Trophoblast cell (in vitro differentiated cells and primary cell): ENCODE measurements around the gene QTRT2.

ENCODE experiments used
- DNase-seq, 2 donors: peaks; one replicate each; pipeline ENCODE4 v3.0.0-alpha.2; 2016
- H2AFZ ChIP-seq: 2 replicates; pipeline ENCODE4 v1.6.1; 2013; ENCODE audit warnings: low read length, moderate library complexity, mild to moderate bottlenecking; ENCODE audit not compliant: insufficient read depth, poor library complexity
- H2AK5ac ChIP-seq: 2 replicates; pipeline ENCODE4 v1.6.1; 2013; ENCODE audit warnings: mild to moderate bottlenecking, low read length
- H2BK120ac ChIP-seq: 2 replicates; pipeline ENCODE4 v1.6.1; 2013; ENCODE audit warnings: low read length, mild to moderate bottlenecking, moderate library complexity; ENCODE audit not compliant: insufficient read depth, poor library complexity
- H2BK12ac ChIP-seq: 2 replicates; pipeline ENCODE4 v1.6.1; 2013; ENCODE audit warnings: mild to moderate bottlenecking, low read length, moderate library complexity
- H2BK5ac ChIP-seq: 2 replicates; pipeline ENCODE4 v1.6.1; 2013; ENCODE audit warnings: low read length, low read depth, moderate library complexity, mild to moderate bottlenecking; ENCODE audit not compliant: poor library complexity
- H3K14ac ChIP-seq: 2 replicates; pipeline ENCODE4 v1.6.1; 2013; ENCODE audit warnings: mild to moderate bottlenecking, low read length
- H3K18ac ChIP-seq: 2 replicates; pipeline ENCODE4 v1.6.1; 2013; ENCODE audit warnings: mild to moderate bottlenecking, low read length
- H3K23ac ChIP-seq: 2 replicates; pipeline ENCODE4 v1.6.1; 2013; ENCODE audit warnings: low read length
- H3K27ac ChIP-seq: 2 replicates; pipeline ENCODE4 v1.5.1; 2013; ENCODE audit warnings: low read depth, mild to moderate bottlenecking, inconsistent platforms, low read length, moderate library complexity
- H3K27me3 ChIP-seq: 2 replicates; pipeline ENCODE4 v1.6.1; 2013; ENCODE audit warnings: inconsistent platforms, mild to moderate bottlenecking, low read length, moderate library complexity; ENCODE audit not compliant: insufficient read depth
- H3K36me3 ChIP-seq, 2 experiments: 1 replicate in 1 of 2; 2 replicates in 1 of 2; pipeline ENCODE4 v1.6.1; 2013; ENCODE audit warnings: low read length in 2 of 2, mild to moderate bottlenecking in 2 of 2, moderate library complexity in 1 of 2; ENCODE audit not compliant: insufficient read depth in 2 of 2, control insufficient read depth in 1 of 2
- H3K4ac ChIP-seq: 2 replicates; pipeline ENCODE4 v1.6.1; 2013; ENCODE audit warnings: low read depth, mild to moderate bottlenecking, low read length, moderate library complexity
- H3K4me1 ChIP-seq, 2 experiments: 1 replicate in 1 of 2; 2 replicates in 1 of 2; pipeline ENCODE4 v1.6.1; 2013; ENCODE audit warnings: low read length in 2 of 2, mild to moderate bottlenecking in 2 of 2, moderate library complexity in 1 of 2; ENCODE audit not compliant: insufficient read depth in 2 of 2, control insufficient read depth in 1 of 2
- H3K4me2 ChIP-seq: 2 replicates; pipeline ENCODE4 v1.6.1; 2013; ENCODE audit warnings: inconsistent platforms, mild to moderate bottlenecking, low read length, moderate library complexity
- H3K4me3 ChIP-seq: 2 replicates; pipeline ENCODE4 v1.5.1; 2013; ENCODE audit warnings: mild to moderate bottlenecking, low read depth, low read length, inconsistent platforms
- H3K79me1 ChIP-seq: one replicate; pipeline ENCODE4 v1.6.1; 2013; ENCODE audit warnings: low read length
- H3K79me2 ChIP-seq: 2 replicates; pipeline ENCODE4 v1.6.1; 2013; ENCODE audit warnings: low read length, mild to moderate bottlenecking; ENCODE audit not compliant: control insufficient read depth, insufficient read depth, poor library complexity
- H3K9ac ChIP-seq: 2 replicates; pipeline ENCODE4 v1.6.1; 2013; ENCODE audit warnings: mild to moderate bottlenecking, low read length
- H3K9me3 ChIP-seq: 2 replicates; pipeline ENCODE4 v1.6.1; 2013; ENCODE audit warnings: low read depth, mild to moderate bottlenecking, control low read depth, inconsistent platforms, low read length; ENCODE audit not compliant: insufficient read depth
- H4K12ac ChIP-seq: 2 replicates; pipeline ENCODE4 v1.6.1; 2013; ENCODE audit warnings: low read depth, mild to moderate bottlenecking, low read length, moderate library complexity
- H4K8ac ChIP-seq: 2 replicates; pipeline ENCODE4 v1.6.1; 2013; ENCODE audit warnings: low read depth, mild to moderate bottlenecking, low read length, moderate library complexity
- H4K91ac ChIP-seq: one replicate; pipeline ENCODE4 v1.6.1; 2013; ENCODE audit warnings: low read depth, mild to moderate bottlenecking, low read length, moderate library complexity
- WGBS: extraction: QIAGEN DNeasy Blood & Tissue Kit; methylation state at CpG from one replicate; pipeline ENCODE4 v1.1.7; 2013; ENCODE audit warnings: missing lambda C conversion rate; ENCODE audit not compliant: insufficient read length, insufficient coverage; ENCODE audit errors: extremely low coverage; 5-methylcytosine and 5-hydroxymethylcytosine counted together

The QTRT2 gene

DNA sequence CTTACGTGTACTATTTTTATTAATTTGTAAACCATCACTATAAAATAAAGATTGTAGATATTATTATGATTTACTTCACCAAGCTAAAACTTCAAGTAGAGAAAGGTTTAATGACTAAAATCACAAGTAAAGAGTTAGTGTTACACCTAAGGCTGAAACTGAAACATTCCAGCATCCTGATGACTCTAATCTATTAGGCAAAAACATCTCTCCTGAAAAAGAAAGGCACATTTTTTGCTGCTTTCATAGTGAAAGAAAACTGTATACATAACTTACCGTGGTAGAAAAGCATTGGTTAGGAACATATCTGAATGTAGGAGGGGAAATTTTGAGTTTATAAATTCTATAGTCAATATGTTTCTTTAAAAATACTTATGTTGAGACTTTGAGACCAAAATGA, 35.6 kb upstream of the QTRT2 start:
- Histone ChIP-seq H2BK120ac (no peak overlapping the region), H3K4ac (no peak overlapping the region), H3K9me3 (no peaks in the 10 kb centered on the region), H3K14ac (no peak overlapping the region), H4K12ac (no peak overlapping the region), H3K4me1 (no peaks in the 10 kb centered on the region), H3K27ac (no peak overlapping the region), H3K4me3 (no peak overlapping the region), H2AFZ (no peak overlapping the region), H2BK12ac (no peak overlapping the region), H3K79me1 (no peaks in the 10 kb centered on the region), H4K91ac (no peak overlapping the region), H4K8ac (no peak overlapping the region), H3K18ac (no peak overlapping the region), H3K79me2 (no peaks in the 10 kb centered on the region), H3K4me2 (no peak overlapping the region), H3K23ac (no peak overlapping the region), H3K9ac (no peak overlapping the region), H3K36me3 (no peaks in the 10 kb centered on the region), H2AK5ac (no peak overlapping the region), H2BK5ac (no peak overlapping the region), H3K27me3 (no peaks in the 10 kb centered on the region)
- no peak for DNase-seq
- WGBS, result no CpG with 5 or more reads among the region's 2 CpGs

DNA sequence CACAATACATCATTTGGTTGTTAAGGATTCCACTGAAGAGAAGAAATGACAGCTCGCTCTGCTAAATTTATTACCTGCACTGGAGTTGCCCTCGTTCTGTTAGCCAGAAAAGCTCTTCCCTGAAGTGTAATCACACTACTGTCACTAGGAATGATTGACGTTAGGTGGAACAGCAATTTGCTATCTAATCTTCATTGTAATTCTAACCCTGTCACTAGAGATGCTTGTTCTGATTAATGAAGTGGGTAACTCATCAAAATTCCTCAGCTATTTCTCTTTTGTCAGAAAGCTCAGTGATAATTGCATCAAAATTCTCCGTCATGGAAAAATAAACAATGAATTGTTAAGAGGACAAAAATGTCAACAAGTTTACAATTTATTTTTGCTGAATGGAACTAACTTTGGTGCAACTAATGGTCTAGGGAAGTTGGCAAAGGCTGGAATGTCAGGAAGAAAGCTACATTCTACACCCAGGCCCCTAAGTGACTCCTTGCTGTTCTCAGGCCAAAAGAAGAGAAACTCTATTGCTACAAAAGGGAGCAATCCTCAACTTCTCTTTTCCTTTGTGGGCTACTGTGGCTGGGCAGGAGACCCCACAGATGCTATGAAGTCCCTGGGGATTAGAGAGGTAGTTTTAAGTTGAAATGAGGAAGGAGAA, 34.3 kb upstream of the QTRT2 start:
- no CpG with 5 or more reads among the region's 4 CpGs for WGBS
- Histone ChIP-seq H2AK5ac (no peak overlapping the region), H3K4me2 (no peak overlapping the region), H3K79me2 (no peaks in the 10 kb centered on the region), H3K23ac (no peak overlapping the region), H3K79me1 (no peaks in the 10 kb centered on the region), H3K4me3 (no peak overlapping the region), H3K27ac (no peak overlapping the region), H3K4me1 (no peaks in the 10 kb centered on the region), H3K27me3 (no peaks in the 10 kb centered on the region), H3K9me3 (no peaks in the 10 kb centered on the region), H4K12ac (no peak overlapping the region), H3K4ac (no peak overlapping the region), H3K9ac (no peak overlapping the region), H2BK120ac (no peak overlapping the region), H4K91ac (no peak overlapping the region), H2AFZ (no peak overlapping the region), H2BK12ac (no peak overlapping the region), H3K18ac (no peak overlapping the region), H4K8ac (no peak overlapping the region), H2BK5ac (no peak overlapping the region), H3K14ac (no peak overlapping the region), H3K36me3 (no peaks in the 10 kb centered on the region)
- no peak for DNase-seq

DNA sequence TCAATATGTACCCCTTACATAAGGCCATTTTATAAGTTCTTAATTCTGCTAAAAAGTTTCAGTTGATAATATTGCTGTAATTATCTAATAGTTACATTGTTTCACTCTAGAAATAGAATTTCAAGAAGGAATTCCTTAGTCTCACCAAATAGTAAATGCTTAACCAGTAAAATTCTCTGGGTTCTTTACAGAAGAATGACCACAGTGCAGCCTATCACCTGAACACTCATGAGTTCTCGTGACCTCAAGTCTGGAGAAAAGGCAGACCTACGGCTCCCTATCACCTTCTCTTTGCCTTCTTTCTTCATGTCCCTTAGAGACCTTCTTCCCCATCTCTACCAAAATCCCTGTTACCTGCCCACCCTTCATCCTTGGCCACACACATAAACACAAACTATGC, 31.1 kb upstream of the QTRT2 start:
- Histone ChIP-seq H4K8ac (no peak overlapping the region), H3K4me3 (no peak overlapping the region), H4K12ac (no peak overlapping the region), H2BK5ac (no peak overlapping the region), H3K79me1 (no peaks in the 10 kb centered on the region), H3K79me2 (no peaks in the 10 kb centered on the region), H3K4me2 (no peak overlapping the region), H3K14ac (no peak overlapping the region), H3K23ac (peak overlapping the region; percentile 52), H2AFZ (no peak overlapping the region), H3K4me1 (no peaks in the 10 kb centered on the region), H3K18ac (no peak overlapping the region), H3K27ac (no peak overlapping the region), H2BK120ac (no peak overlapping the region), H3K9ac (no peak overlapping the region), H4K91ac (no peak overlapping the region), H3K36me3 (no peaks in the 10 kb centered on the region), H2BK12ac (no peak overlapping the region), H3K27me3 (no peaks in the 10 kb centered on the region), H3K4ac (no peak overlapping the region), H3K9me3 (no peaks in the 10 kb centered on the region), H2AK5ac (no peak overlapping the region)
- WGBS, result no CpG with 5 or more reads among the region's 2 CpGs
- DNase-seq, result no peak

DNA sequence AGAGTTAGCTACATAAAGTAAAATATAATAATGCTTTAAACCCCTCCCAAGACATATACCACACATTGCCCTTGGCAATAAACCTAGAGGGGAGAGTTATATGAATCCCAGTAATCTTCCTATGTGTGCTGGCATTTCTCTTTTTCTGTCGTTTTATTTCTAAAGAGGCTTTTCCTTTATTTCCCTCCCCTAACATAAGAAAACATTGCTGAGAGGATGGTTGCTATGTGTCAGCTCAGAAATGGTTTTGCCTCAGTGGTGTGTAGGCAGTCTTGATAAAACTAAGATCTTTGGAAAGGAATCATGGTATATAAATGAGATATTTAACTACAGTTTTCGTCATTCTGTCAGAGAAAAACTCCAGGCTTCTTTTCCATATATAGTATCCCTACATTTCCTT, 30.2 kb upstream of the QTRT2 start:
- Histone ChIP-seq H3K27me3 (no peaks in the 10 kb centered on the region), H2BK12ac (no peak overlapping the region), H3K14ac (no peak overlapping the region), H3K4me3 (no peak overlapping the region), H2AFZ (no peak overlapping the region), H2AK5ac (no peak overlapping the region), H3K4me1 (no peaks in the 10 kb centered on the region), H3K9me3 (no peaks in the 10 kb centered on the region), H3K4ac (no peak overlapping the region), H3K36me3 (no peaks in the 10 kb centered on the region), H3K23ac (no peak overlapping the region), H4K12ac (no peak overlapping the region), H4K8ac (no peak overlapping the region), H2BK120ac (no peak overlapping the region), H3K27ac (no peak overlapping the region), H3K18ac (no peak overlapping the region), H3K4me2 (no peak overlapping the region), H3K79me1 (no peaks in the 10 kb centered on the region), H3K79me2 (no peaks in the 10 kb centered on the region), H4K91ac (no peak overlapping the region), H3K9ac (no peak overlapping the region), H2BK5ac (no peak overlapping the region)
- WGBS, result no CpG with 5 or more reads among the region's 2 CpGs
- no peak for DNase-seq
